DND-41 (cell line): ENCODE measurements around the gene ADD2.

Experiments
- ATAC-seq: fragments of 200-7000 bp; cut with Tn5 transposase; 3 replicates; pipeline ENCODE4 v1.9.1; 2021; ENCODE audit warnings: low read depth; ENCODE audit not compliant: insufficient read depth
- DNase-seq: peaks from one replicate; pipeline ENCODE4 v3.0.0-alpha.2; 2020
- H2AFZ ChIP-seq: 2 replicates; pipeline ENCODE4 v1.6.0; 2012; ENCODE audit warnings: low read depth, low read length
- H3K27ac ChIP-seq: 2 replicates; pipeline ENCODE4 v1.5.1; 2012; ENCODE audit warnings: low read length, inconsistent platforms
- H3K27me3 ChIP-seq: fragments of 200-600 bp; sonication (generic); 2 replicates; pipeline ENCODE4 v1.6.0; 2012; ENCODE audit warnings: low read length, mild to moderate bottlenecking, inconsistent platforms; ENCODE audit not compliant: insufficient read depth, poor library complexity
- H3K36me3 ChIP-seq: 2 replicates; pipeline ENCODE4 v1.5.1; 2012; ENCODE audit warnings: low read length, inconsistent platforms; ENCODE audit not compliant: insufficient read depth
- H3K4me1 ChIP-seq: 2 replicates; pipeline ENCODE4 v1.5.1; 2012; ENCODE audit warnings: mild to moderate bottlenecking, low read length; ENCODE audit not compliant: insufficient read depth
- H3K4me2 ChIP-seq: 2 replicates; pipeline ENCODE4 v1.6.0; 2012; ENCODE audit warnings: mild to moderate bottlenecking, moderate library complexity, low read length, inconsistent platforms; ENCODE audit not compliant: insufficient read depth
- H3K4me3 ChIP-seq, 2 experiments: fragments of 200-600 bp in 1 of 2; shearing (Covaris generic) in 1 of 2; 2 replicates each; pipeline ENCODE4 v1.5.1; 2012 to 2016; ENCODE audit warnings: inconsistent platforms in 2 of 2, low read length in 2 of 2, mild to moderate bottlenecking in 2 of 2, low read depth in 1 of 2, moderate library complexity in 1 of 2
- H3K79me2 ChIP-seq: 2 replicates; pipeline ENCODE4 v1.6.0; 2012; ENCODE audit warnings: low read length, inconsistent platforms; ENCODE audit not compliant: insufficient read depth
- H3K9ac ChIP-seq: 2 replicates; pipeline ENCODE4 v1.6.0; 2012; ENCODE audit warnings: low read depth, mild to moderate bottlenecking, inconsistent platforms, low read length, moderate library complexity
- H3K9me3 ChIP-seq: 2 replicates; pipeline ENCODE4 v1.5.1; 2012; ENCODE audit warnings: low read length, moderate library complexity, mild to moderate bottlenecking, inconsistent platforms; ENCODE audit not compliant: insufficient read depth, severe bottlenecking
- H4K20me1 ChIP-seq: 2 replicates; pipeline ENCODE4 v1.6.0; 2012; ENCODE audit warnings: low read length; ENCODE audit not compliant: insufficient read depth
- CTCF ChIP-seq: IDR thresholded peaks from 2 replicates; pipeline ENCODE4 v1.5.1; 2012; ENCODE audit warnings: borderline replicate concordance, low read length, moderate library complexity, mild to moderate bottlenecking; ENCODE audit not compliant: poor library complexity, severe bottlenecking; ENCODE audit errors: extremely low read depth
- EZH2 ChIP-seq: IDR thresholded peaks from 3 replicates; pipeline ENCODE4 v1.6.1; 2012; ENCODE audit warnings: borderline replicate concordance, low read depth, mild to moderate bottlenecking, moderate library complexity, low read length, inconsistent platforms; ENCODE audit not compliant: severe bottlenecking

The ADD2 gene

GRCh38 chr2:70767699-70768589 lies at the start of gene ADD2:
Gene ADD2, minus strand, starts transcription at chr2:70768200. Its CDS starts 61,792 bp downstream, at chr2:70706408.
- no peaks in the 10 kb centered on the region for H3K79me2 ChIP-seq
- H2AFZ ChIP-seq = no peak within 1 kb of the TSS
- H3K36me3 ChIP-seq = no peaks in the 10 kb centered on the region
- H3K4me1 ChIP-seq = no peaks in the 10 kb centered on the region
- DNase-seq (no peak), ATAC-seq (no peak)
- H3K27ac ChIP-seq = no peak within 1 kb of the TSS
- no peak for TF ChIP-seq EZH2
- TF ChIP-seq CTCF = no peak
- H3K4me3 ChIP-seq = no peak within 1 kb of the TSS
- H4K20me1 ChIP-seq = no peaks in the 10 kb centered on the region
- no peaks in the 10 kb centered on the region for H3K9me3 ChIP-seq
- peaks cover 6% of the 10 kb centered on the region for H3K27me3 ChIP-seq
- no peak within 1 kb of the TSS for H3K9ac ChIP-seq
- H3K4me2 ChIP-seq = no peak within 1 kb of the TSS

GRCh38 chr2:70817284-70817954 lies 49.4 kb upstream of the ADD2 start:
- peaks cover 35% of the 10 kb centered on the region for H3K27me3 ChIP-seq
- H2AFZ ChIP-seq = no peak overlapping the region
- no peak overlapping the region for H3K9ac ChIP-seq
- H3K4me2 ChIP-seq = no peak overlapping the region
- DNase-seq = no peak
- ATAC-seq = no peak
- no peak overlapping the region for H3K4me3 ChIP-seq
- H4K20me1 ChIP-seq = no peaks in the 10 kb centered on the region
- no peaks in the 10 kb centered on the region for H3K79me2 ChIP-seq
- no peak for TF ChIP-seq EZH2
- no peak for TF ChIP-seq CTCF
- H3K9me3 ChIP-seq = no peaks in the 10 kb centered on the region
- H3K36me3 ChIP-seq = no peaks in the 10 kb centered on the region
- no peaks in the 10 kb centered on the region for H3K4me1 ChIP-seq
- H3K27ac ChIP-seq = no peak overlapping the region

GRCh38 chr2:70816726-70817125 lies 48.7 kb upstream of the ADD2 start:
- Histone ChIP-seq H3K27me3 (peaks cover 29% of the 10 kb centered on the region), H3K9ac (no peak overlapping the region), H3K36me3 (no peaks in the 10 kb centered on the region), H3K79me2 (no peaks in the 10 kb centered on the region), H3K4me3 (no peak overlapping the region), H4K20me1 (no peaks in the 10 kb centered on the region), H3K9me3 (no peaks in the 10 kb centered on the region), H3K27ac (no peak overlapping the region), H3K4me1 (no peaks in the 10 kb centered on the region), H3K4me2 (no peak overlapping the region), H2AFZ (no peak overlapping the region)
- no peak for DNase-seq
- no peak for ATAC-seq
- TF ChIP-seq EZH2 = no peak
- TF ChIP-seq CTCF = no peak
